NB4 (cell line): Measurements from ENCODE around the gene SLC16A10.

Source experiments
- DNase-seq: peaks from one replicate; pipeline ENCODE4 v3.0.0; 2010; ENCODE audit warnings: low read depth
- H3K4me3 ChIP-seq: one replicate; pipeline ENCODE4 v1.5.1; 2011; ENCODE audit warnings: mild to moderate bottlenecking, low read depth, low read length, moderate library complexity
- CTCF ChIP-seq: IDR thresholded peaks from one replicate; pipeline ENCODE4 v1.5.1; 2012; ENCODE audit warnings: low read depth, low read length
- MYC ChIP-seq: IDR thresholded peaks from 2 replicates; pipeline ENCODE4 v1.6.1; 2011; ENCODE audit warnings: low read depth, low read length
- POLR2A ChIP-seq: IDR thresholded peaks from 2 replicates; pipeline ENCODE4 v1.6.1; 2011; ENCODE audit warnings: mild to moderate bottlenecking; ENCODE audit not compliant: insufficient read length; ENCODE audit errors: extremely low read depth
- TF ChIP-seq, protein P1 (sequence below): IDR thresholded peaks from 2 replicates; pipeline ENCODE4 v1.6.1; 2011; ENCODE audit warnings: low read depth, low read length

SLC16A10 gene

GRCh38 chr6:111098597-111098996 lies 11.3 kb downstream of the SLC16A10 start:
- DNase-seq = no peak
- no peak overlapping the region for H3K4me3 ChIP-seq
- TF ChIP-seq, protein P1, sequence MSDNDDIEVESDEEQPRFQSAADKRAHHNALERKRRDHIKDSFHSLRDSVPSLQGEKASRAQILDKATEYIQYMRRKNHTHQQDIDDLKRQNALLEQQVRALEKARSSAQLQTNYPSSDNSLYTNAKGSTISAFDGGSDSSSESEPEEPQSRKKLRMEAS = no peak
- TF ChIP-seq MYC (no peak), POLR2A (no peak), CTCF (no peak)

DNA sequence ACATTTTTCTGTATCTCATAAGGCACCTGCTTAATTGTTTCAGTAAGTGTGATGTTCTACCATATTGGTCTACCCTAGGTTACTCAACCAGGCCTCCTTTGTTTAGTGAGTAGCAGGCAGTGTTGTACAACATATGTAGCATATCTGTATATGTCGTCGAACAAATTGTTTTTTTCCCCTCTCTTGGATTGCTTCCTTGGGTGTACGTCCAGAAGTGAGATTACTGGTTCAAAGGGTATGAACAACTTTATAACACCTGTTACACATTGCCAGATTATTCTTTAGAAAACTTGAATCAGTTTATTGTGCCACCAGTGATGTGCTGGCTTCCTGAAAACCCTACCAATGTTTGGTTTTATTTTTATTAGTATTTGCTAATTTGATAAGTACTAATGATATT lies 14.7 kb downstream of the SLC16A10 start:
- TF ChIP-seq MYC = no peak
- TF ChIP-seq POLR2A = no peak
- no peak for TF ChIP-seq CTCF
- TF ChIP-seq, protein P1 = no peak
- DNase-seq = no peak
- H3K4me3 ChIP-seq = no peak overlapping the region

DNA sequence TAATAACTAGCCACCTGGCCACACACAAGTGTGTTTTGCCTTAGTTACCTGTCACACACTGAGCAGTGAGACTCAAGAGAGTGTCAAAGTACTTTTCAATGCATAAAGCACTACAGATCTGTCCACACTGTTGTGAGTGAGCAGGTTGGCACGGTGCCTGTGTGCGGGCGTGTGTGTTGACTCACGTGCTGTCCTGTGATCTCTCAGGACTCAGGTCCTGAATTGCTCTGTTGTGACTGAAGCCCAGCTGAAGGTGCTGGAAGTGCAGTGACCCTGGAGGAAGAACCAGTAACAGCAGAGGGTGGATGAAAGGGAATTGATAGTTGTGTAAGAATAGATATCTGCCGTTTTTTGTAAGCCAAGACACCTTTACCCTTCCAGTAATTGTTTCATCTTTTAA lies 18.3 kb downstream of the SLC16A10 start:
- DNase-seq = peak; percentile 8
- no peak overlapping the region for H3K4me3 ChIP-seq
- no peak for TF ChIP-seq POLR2A
- TF ChIP-seq MYC = no peak
- no peak for TF ChIP-seq CTCF
- TF ChIP-seq, protein P1 = no peak

DNA sequence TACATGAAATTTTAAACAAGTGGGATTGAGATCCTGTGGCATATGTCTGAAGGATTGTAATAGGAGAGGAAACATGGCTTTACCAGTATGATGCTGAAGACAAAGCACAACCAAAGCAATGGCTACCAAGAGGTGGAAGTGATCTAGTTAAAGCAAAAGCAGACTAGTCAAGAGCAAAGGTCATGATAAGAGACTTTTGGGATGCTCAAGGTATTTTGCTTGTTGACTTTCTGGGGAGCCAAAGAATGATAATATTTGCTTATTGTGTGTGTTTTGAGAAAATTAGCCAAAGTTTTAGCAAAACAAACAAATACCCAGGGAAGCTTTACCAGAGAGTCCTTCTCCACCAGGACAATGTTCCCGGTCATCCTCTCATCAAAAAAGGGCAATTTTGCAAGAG lies 20.3 kb downstream of the SLC16A10 start:
- no peak for DNase-seq
- no peak for TF ChIP-seq MYC
- TF ChIP-seq, protein P1 = no peak
- TF ChIP-seq CTCF = no peak
- TF ChIP-seq POLR2A = no peak
- H3K4me3 ChIP-seq = no peak overlapping the region

GRCh38 chr6:111110036-111110435 lies 22.7 kb downstream of the SLC16A10 start:
- no peak for DNase-seq
- TF ChIP-seq CTCF = no peak
- no peak for TF ChIP-seq MYC
- TF ChIP-seq POLR2A = no peak
- TF ChIP-seq, protein P1 = no peak
- H3K4me3 ChIP-seq = no peak overlapping the region

- peak; percentile 8 for DNase-seq
- TF ChIP-seq, protein P1 = no peak
- no peak for TF ChIP-seq MYC
- no peak for TF ChIP-seq CTCF
- no peak for TF ChIP-seq POLR2A
- H3K4me3 ChIP-seq = no peak overlapping the region
These were observed 26.2 kb downstream of the SLC16A10 start for GRCh38 chr6:111113336-111114086.
